SKM-1 treated with dmso at 0.1 percent for 144 hours (cell line): Measurements from ENCODE around the gene TIGD1.
A peak's percentile ranks its signal among the peaks of the same experiment; 100 is the strongest.

Experiments
- DNase-seq: peaks from one replicate; lab custom pipeline; 2025; ENCODE audit not compliant: unreplicated experiment; lab: John Stamatoyannopoulos, UW

The TIGD1 gene

GRCh38 chr2:232550354-232551249 lies at the start of gene TIGD1, which contains the start of gene EIF4E2:
TIGD1 (minus strand) TSS chr2:232550557; CDS start chr2:232549882, 675 bp downstream.
EIF4E2 (plus strand) TSS chr2:232550689; CDS start chr2:232550725, 36 bp downstream.
- DNase-seq = peak; percentile 84

GRCh38 chr2:232598293-232598692 lies 47.9 kb upstream of the TIGD1 start:
- DNase-seq = no peak

GRCh38 chr2:232597362-232598079 lies 47.2 kb upstream of the TIGD1 start:
- DNase-seq = no peak

- DNase-seq = no peak
Observed at GRCh38 chr2:232593982-232594381, 43.6 kb upstream of the TIGD1 start.

- DNase-seq = no peak
Observed at GRCh38 chr2:232592772-232593395, 42.5 kb upstream of the TIGD1 start.

GRCh38 chr2:232588680-232589585 lies 38.6 kb upstream of the TIGD1 start:
- no peak for DNase-seq

- no peak for DNase-seq
Observed at GRCh38 chr2:232588031-232588430, 37.7 kb upstream of the TIGD1 start.

- DNase-seq = peak; percentile 7
Observed at GRCh38 chr2:232587512-232587911, 37.2 kb upstream of the TIGD1 start.

GRCh38 chr2:232586943-232587505 lies 36.7 kb upstream of the TIGD1 start:
- no peak for DNase-seq

GRCh38 chr2:232584238-232584637 lies 33.9 kb upstream of the TIGD1 start:
- DNase-seq = no peak

- DNase-seq = no peak
Observed at GRCh38 chr2:232581725-232582124, 31.4 kb upstream of the TIGD1 start.

- DNase-seq = no peak
Observed at GRCh38 chr2:232580648-232580981, 30.3 kb upstream of the TIGD1 start.

GRCh38 chr2:232578626-232579025 lies 28.3 kb upstream of the TIGD1 start:
- DNase-seq = no peak

- DNase-seq = no peak
Observed at GRCh38 chr2:232577841-232578240, 27.5 kb upstream of the TIGD1 start.

- no peak for DNase-seq
Observed at GRCh38 chr2:232576995-232577394, 26.6 kb upstream of the TIGD1 start.

- no peak for DNase-seq
Observed at GRCh38 chr2:232575404-232575746, 25.0 kb upstream of the TIGD1 start.

- DNase-seq = no peak
Observed at GRCh38 chr2:232574674-232575403, 24.5 kb upstream of the TIGD1 start.

- no peak for DNase-seq
Observed at GRCh38 chr2:232573771-232574435, 23.5 kb upstream of the TIGD1 start.

- DNase-seq = no peak
Observed at GRCh38 chr2:232573042-232573441, 22.7 kb upstream of the TIGD1 start.
